Measurements from ENCODE around the gene MEI4. TPM values are rescaled to one million over a fixed set of nuclear protein-coding genes. Genes with fewer than 3 reads are reported as not detected.
"Not testable (repeated sequence)": the region's sequence is repeated elsewhere in the genome, so short reads cannot be mapped to it uniquely, and the experiment has no call there.

The MEI4 gene
- total RNA-seq, 4 donors from 2014 or later: not detected

DNA sequence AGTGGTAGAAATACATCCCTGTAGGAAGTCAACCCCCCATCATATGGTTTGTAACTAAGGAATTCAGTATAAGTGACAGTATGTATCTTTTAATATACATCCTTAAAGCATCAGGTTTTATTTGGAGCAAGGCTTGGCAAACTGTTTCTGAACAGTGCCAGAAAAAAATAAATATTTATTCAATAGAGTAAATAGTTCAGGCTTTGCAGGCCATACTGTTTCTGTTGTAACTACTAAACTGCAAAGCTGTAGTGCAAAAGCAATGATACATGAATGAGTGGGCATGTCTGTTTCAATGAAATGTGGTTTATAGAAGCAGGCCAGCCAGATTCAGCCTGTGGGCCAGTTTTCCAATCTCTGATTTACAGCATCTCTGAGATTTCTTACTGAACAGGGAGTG lies 977 bp downstream of the MEI4 start:
- in situ Hi-C loops (cut with MboI; ENCODE audit: low sequenced_read_pairs in 4 of 4): no loop called here
- no peaks in the 10 kb centered on the region for H3K36me3 ChIP-seq
- no peak for TF ChIP-seq POLR2A (IDR thresholded peaks at IDR 0.05)
- TF ChIP-seq, protein P1, sequence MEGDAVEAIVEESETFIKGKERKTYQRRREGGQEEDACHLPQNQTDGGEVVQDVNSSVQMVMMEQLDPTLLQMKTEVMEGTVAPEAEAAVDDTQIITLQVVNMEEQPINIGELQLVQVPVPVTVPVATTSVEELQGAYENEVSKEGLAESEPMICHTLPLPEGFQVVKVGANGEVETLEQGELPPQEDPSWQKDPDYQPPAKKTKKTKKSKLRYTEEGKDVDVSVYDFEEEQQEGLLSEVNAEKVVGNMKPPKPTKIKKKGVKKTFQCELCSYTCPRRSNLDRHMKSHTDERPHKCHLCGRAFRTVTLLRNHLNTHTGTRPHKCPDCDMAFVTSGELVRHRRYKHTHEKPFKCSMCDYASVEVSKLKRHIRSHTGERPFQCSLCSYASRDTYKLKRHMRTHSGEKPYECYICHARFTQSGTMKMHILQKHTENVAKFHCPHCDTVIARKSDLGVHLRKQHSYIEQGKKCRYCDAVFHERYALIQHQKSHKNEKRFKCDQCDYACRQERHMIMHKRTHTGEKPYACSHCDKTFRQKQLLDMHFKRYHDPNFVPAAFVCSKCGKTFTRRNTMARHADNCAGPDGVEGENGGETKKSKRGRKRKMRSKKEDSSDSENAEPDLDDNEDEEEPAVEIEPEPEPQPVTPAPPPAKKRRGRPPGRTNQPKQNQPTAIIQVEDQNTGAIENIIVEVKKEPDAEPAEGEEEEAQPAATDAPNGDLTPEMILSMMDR (IDR thresholded peaks at IDR 0.05 in 4 of 5, conservative IDR thresholded peaks at IDR 0.05 in 1 of 5): no peak
- no peak for DNase-seq
- no peaks in the 10 kb centered on the region for H3K9me3 ChIP-seq
- no peak for ATAC-seq
- intact Hi-C loops (cut with DNase I; ENCODE audit: low total_unique reads): no loop called here
- no peaks in the 10 kb centered on the region for H3K4me1 ChIP-seq
- no peak overlapping the region for H3K4me3 ChIP-seq
- no peak overlapping the region for H3K27ac ChIP-seq
- H3K27me3 ChIP-seq: peaks cover 0 to 4% (median 0%) of the 10 kb centered on the region in 3 donors

DNA sequence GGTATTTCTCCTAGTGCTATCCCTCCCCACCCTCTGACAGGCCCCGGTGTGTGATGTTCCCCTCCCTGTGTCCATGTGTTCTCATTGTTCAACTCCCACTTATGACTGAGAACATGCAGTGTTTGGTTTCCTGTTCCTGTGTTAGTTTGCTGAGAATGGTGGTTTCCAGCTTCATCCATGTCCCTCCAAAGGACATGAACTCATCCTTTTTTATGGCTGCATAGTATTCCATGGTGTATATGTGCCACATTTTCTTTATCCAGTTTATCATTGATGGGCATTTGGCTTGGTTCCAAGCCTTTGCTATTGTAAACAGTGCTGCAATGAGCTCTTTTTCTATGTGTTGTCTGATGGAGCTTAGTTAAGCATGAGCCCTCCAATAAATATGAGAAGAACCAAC lies 2.2 kb downstream of the MEI4 start:
- H3K27me3 ChIP-seq; H3K36me3 ChIP-seq; H3K4me3 ChIP-seq; in situ Hi-C loops (cut with MboI; ENCODE audit: low sequenced_read_pairs in 4 of 4); H3K4me1 ChIP-seq; ATAC-seq; DNase-seq; intact Hi-C loops (cut with DNase I; ENCODE audit: low total_unique reads); H3K27ac ChIP-seq; H3K9me3 ChIP-seq: not testable (repeated sequence)

DNA sequence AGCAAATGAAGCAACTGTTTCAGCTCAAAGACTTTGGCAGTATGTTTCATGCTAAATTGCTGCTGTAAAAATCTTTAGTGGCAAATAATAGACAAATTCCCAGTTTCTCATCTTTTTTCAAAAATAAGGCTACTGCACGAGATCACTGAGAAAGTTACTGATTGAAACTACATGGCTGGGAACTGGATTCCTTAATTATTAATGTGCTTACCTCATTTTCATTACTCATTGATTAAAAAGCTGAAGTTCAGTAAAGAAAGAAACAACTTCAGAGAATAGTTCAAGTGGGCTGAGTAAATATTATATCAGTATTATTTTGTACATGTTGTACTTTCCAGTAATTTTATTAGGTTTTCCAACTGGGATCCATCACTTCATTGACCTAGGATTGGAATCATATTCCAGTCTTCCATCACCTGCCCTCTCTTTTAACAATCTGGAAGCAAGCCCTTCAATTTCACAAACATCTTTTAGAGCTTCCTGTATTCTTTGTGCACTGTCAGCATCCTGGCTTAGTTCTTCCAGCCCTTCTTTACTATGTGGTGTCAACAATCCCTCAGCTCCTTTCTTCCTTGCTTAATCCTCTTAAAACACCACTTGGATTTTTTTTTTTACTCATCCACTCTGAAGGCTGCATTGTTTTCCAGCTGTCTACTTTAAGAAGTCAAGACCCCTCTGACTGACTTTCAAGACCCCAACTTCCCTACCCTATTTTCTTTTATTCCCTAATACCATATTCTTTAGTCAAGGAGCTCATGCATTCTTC lies 4.3 kb downstream of the MEI4 start:
- no peak for DNase-seq
- in situ Hi-C loops (cut with MboI; ENCODE audit: low sequenced_read_pairs in 4 of 4): no loop called here

DNA sequence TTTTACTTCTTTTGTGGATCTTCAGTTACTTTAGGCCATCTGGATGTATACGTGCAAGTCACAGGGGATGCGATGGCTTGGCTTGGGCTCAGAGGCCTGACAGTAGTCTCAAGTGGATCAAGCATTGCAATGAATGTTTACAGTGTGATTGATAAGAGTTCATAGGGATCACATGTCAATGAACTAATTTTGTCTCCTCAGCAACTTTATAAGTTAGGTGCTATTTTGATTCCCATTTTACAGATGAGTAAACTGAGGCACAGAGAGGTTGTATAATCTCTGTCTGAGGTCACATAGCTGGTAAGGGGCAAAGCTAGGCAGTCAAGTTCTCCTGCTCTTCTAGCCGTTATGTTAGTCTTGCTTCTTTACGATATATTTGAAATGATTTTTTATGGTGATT lies 13.5 kb downstream of the MEI4 start:
- DNase-seq: no peak
- TF ChIP-seq POLR2A (IDR thresholded peaks at IDR 0.05): no peak
- TF ChIP-seq, protein P1 (IDR thresholded peaks at IDR 0.05 in 4 of 5, conservative IDR thresholded peaks at IDR 0.05 in 1 of 5): no peak
- in situ Hi-C loops (cut with MboI; ENCODE audit: low sequenced_read_pairs in 4 of 4): no loop called here

More for the DNA sequence above, 4.3 kb downstream of the MEI4 start:
- H3K27ac ChIP-seq: no peak overlapping the region
- H3K9me3 ChIP-seq: no peaks in the 10 kb centered on the region
- no peaks in the 10 kb centered on the region for H3K27me3 ChIP-seq
- no peaks in the 10 kb centered on the region for H3K4me1 ChIP-seq
- TF ChIP-seq POLR2A (IDR thresholded peaks at IDR 0.05): no peak
- TF ChIP-seq, protein P1 (IDR thresholded peaks at IDR 0.05 in 4 of 5, conservative IDR thresholded peaks at IDR 0.05 in 1 of 5): no peak
- H3K36me3 ChIP-seq: no peaks in the 10 kb centered on the region
- H3K4me3 ChIP-seq: no peak overlapping the region
- no peak for ATAC-seq
- intact Hi-C loops (cut with DNase I; ENCODE audit: low total_unique reads): no loop called here

DNA sequence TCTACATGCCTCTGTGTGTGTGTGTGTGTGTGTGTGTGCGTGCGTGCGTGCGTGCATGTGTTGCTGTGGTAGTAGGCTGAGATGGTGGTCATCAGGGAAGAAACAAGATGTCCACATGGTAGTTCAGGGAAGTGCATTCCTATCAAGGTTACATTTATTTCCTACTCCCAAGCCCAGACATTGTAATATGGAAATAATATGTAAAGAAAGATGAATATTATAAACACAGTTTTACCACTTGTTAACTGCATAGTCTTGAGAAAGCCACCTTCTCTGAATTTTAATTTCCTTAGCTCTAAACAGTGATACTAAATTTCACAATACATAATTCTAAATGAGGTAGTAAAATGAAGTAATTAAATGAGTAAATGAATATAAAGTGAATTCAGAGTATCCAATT lies 14.0 kb downstream of the MEI4 start:
- H3K27ac ChIP-seq: no peak overlapping the region

More for the DNA sequence above, 13.5 kb downstream of the MEI4 start:
- no peak for ATAC-seq
- no peaks in the 10 kb centered on the region for H3K9me3 ChIP-seq
- no peak overlapping the region for H3K27ac ChIP-seq
- H3K36me3 ChIP-seq: no peaks in the 10 kb centered on the region
- intact Hi-C loops (cut with DNase I; ENCODE audit: low total_unique reads): no loop called here
- H3K4me1 ChIP-seq: no peaks in the 10 kb centered on the region
- H3K4me3 ChIP-seq: no peak overlapping the region
- H3K27me3 ChIP-seq: no peaks in the 10 kb centered on the region

More for the DNA sequence above, 14.0 kb downstream of the MEI4 start:
- Histone ChIP-seq H3K27me3 (no peaks in the 10 kb centered on the region), H3K9me3 (no peaks in the 10 kb centered on the region), H3K4me1 (no peaks in the 10 kb centered on the region), H3K4me3 (no peak overlapping the region), H3K36me3 (no peaks in the 10 kb centered on the region)
- DNase-seq (no peak), ATAC-seq (no peak)
- no peak for TF ChIP-seq POLR2A (IDR thresholded peaks at IDR 0.05)
- TF ChIP-seq, protein P1 (IDR thresholded peaks at IDR 0.05 in 4 of 5, conservative IDR thresholded peaks at IDR 0.05 in 1 of 5): no peak
- intact Hi-C loops (cut with DNase I; ENCODE audit: low total_unique reads): no loop called here
- in situ Hi-C loops (cut with MboI; ENCODE audit: low sequenced_read_pairs in 4 of 4): no loop called here
